Uterus (tissue), 4 donors: ENCODE measurements around the gene RAB7A. TPM values are rescaled to one million over a fixed set of nuclear protein-coding genes. Genes with fewer than 3 reads are reported as not detected.

ENCODE experiments used
- DNase-seq, 2 donors: peaks; one replicate each; pipeline ENCODE4 v3.0.0-alpha.2; 2019 to 2020
- H3K27ac ChIP-seq, 2 donors: fragments of 200-600 bp; sonication (generic); 1 replicate in 1 of 2; 2 replicates in 1 of 2; pipeline ENCODE4 v1.5.1; 2016 to 2018
- H3K27me3 ChIP-seq, 2 donors: fragments of 200-600 bp; sonication (generic); one replicate each; pipeline ENCODE4 v1.5.1; 2018 to 2019; ENCODE audit warnings: control low read depth in 1 of 2
- H3K36me3 ChIP-seq, 2 donors: fragments of 200-600 bp; sonication (generic); one replicate each; pipeline ENCODE4 v1.5.1; 2019; ENCODE audit warnings: control low read depth in 1 of 2
- H3K4me1 ChIP-seq, 2 donors: fragments of 200-600 bp; sonication (generic); one replicate each; pipeline ENCODE4 v1.5.1; 2018 to 2019; ENCODE audit warnings: control low read depth in 1 of 2
- H3K4me3 ChIP-seq, 2 donors: fragments of 200-600 bp; sonication (generic); 1 replicate in 1 of 2; 2 replicates in 1 of 2; pipeline ENCODE4 v1.5.1; 2018 to 2019; ENCODE audit warnings: mild to moderate bottlenecking in 1 of 2
- H3K9me3 ChIP-seq, 2 donors: fragments of 200-600 bp; sonication (generic); one replicate each; pipeline ENCODE4 v1.5.1; 2019; ENCODE audit warnings: control low read depth in 1 of 2
- CTCF ChIP-seq, 4 experiments: fragments of 200-600 bp in 2 of 4; fragments of 450-650 bp in 2 of 4; sonication (generic) in 2 of 4; IDR thresholded peaks; one replicate each; pipeline ENCODE4 v1.5.1; 2016 to 2019; ENCODE audit warnings: antibody characterized with exemption in 4 of 4, mild to moderate bottlenecking in 2 of 4, moderate library complexity in 1 of 4
- POLR2A ChIP-seq, 2 donors: fragments of 450-650 bp; IDR thresholded peaks; one replicate each; pipeline ENCODE4 v1.6.1; 2016; ENCODE audit warnings: antibody characterized with exemption in 2 of 2, mild to moderate bottlenecking in 1 of 2, moderate library complexity in 1 of 2
- intact Hi-C: fragments of 100-400 bp; cut with DNase I; formaldehyde crosslinking; loops from one replicate; pipeline ENCODE4 v1.15.1; 2023; ENCODE audit warnings: low total_unique reads
- total RNA-seq, 4 donors: library from RNA; depleted of rRNA in 3 of 4; stranded (reverse); fragments of >200 nt in 3 of 4; gene quantifications; one replicate each; pipeline versions ENCODE4 v1.1.0 to v1.2.4, GENCODE V29; 2014 to 2023
- donor health status: DM: yes; HTN: yes; CAD: no.

RAB7A gene
- total RNA-seq, 4 donors from 2014 or later: 32.8 to 224 (median 70.6) TPM

DNA sequence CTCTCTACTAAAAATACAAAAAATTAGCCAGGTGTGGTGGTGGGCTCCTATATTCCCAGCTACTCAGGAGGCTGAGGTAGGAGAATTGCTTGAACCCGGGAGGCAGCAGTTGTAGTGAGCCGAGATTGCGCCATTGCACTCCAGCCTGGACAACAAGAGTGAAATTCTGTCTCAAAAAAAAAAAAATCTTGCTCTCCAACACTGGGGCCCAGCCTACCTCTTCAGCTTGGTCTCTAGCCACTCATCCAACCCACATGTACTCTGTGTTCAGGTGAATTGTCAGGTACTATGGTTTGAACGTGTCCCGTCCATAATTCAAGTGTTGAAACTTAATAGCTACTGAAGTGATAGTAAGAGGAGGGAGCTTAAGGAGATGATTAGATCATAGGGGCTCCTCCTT, 22.4 kb upstream of the RAB7A start:
- no peak overlapping the region for H3K27ac ChIP-seq
- no peaks in the 10 kb centered on the region for H3K27me3 ChIP-seq
- DNase-seq: no peak
- H3K4me1 ChIP-seq: no peaks in the 10 kb centered on the region
- no peak overlapping the region for H3K4me3 ChIP-seq
- H3K9me3 ChIP-seq: no peaks in the 10 kb centered on the region
- TF ChIP-seq POLR2A (IDR thresholded peaks at IDR 0.05): no peak
- no peak for TF ChIP-seq CTCF (IDR thresholded peaks at IDR 0.05)
- intact Hi-C loops: no loop called here
- no peaks in the 10 kb centered on the region for H3K36me3 ChIP-seq

DNA sequence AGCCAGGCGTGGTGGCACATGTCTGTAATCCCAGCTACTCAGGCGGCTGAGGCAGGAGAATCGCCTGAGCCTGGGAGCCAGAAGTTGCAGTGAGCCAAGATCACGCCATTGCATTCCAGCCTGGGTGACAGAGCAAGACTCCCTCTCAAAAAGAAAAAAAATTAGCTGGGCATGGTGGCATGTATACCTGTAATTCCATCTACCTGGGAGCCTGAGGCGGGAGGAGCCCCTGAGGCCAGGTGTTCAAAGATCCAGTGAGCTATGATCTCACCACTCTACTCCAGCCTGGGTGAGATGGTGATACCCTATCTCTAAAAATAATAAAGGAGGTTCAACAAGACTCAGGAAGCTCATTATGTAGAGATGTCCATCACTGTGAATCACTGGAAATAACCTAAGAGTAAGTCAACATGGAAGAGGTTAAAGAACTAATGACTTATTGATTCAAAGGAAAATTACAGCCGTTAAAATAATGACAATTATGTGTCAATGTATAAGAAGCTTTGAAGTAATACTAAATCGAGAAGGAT, 19.8 kb upstream of the RAB7A start:
- no peaks in the 10 kb centered on the region for H3K27me3 ChIP-seq
- intact Hi-C loops: no loop called here
- no peak overlapping the region for H3K4me3 ChIP-seq

GRCh38 chr3:128707928-128708494, 18.0 kb upstream of the RAB7A start:
- Histone ChIP-seq H3K4me1 (no peaks in the 10 kb centered on the region), H3K36me3 (no peaks in the 10 kb centered on the region), H3K27ac (no peak overlapping the region), H3K9me3 (no peaks in the 10 kb centered on the region), H3K4me3 (no peak overlapping the region), H3K27me3 (no peaks in the 10 kb centered on the region)
- intact Hi-C loops: no loop called here
- TF ChIP-seq CTCF (IDR thresholded peaks at IDR 0.05): no peak
- no peak for TF ChIP-seq POLR2A (IDR thresholded peaks at IDR 0.05)
- no peak for DNase-seq

More for the DNA sequence above, 19.8 kb upstream of the RAB7A start:
- Histone ChIP-seq H3K27ac (no peak overlapping the region), H3K9me3 (no peaks in the 10 kb centered on the region), H3K4me1 (no peaks in the 10 kb centered on the region), H3K36me3 (no peaks in the 10 kb centered on the region)
- no peak for DNase-seq
- no peak for TF ChIP-seq POLR2A (IDR thresholded peaks at IDR 0.05)
- TF ChIP-seq CTCF (IDR thresholded peaks at IDR 0.05): no peak

- Histone ChIP-seq H3K4me1 (no peaks in the 10 kb centered on the region), H3K27ac (no peak overlapping the region), H3K9me3 (no peaks in the 10 kb centered on the region), H3K27me3 (no peaks in the 10 kb centered on the region), H3K4me3 (no peak overlapping the region), H3K36me3 (no peaks in the 10 kb centered on the region)
- TF ChIP-seq CTCF (IDR thresholded peaks at IDR 0.05) (no peak), POLR2A (IDR thresholded peaks at IDR 0.05) (no peak)
- DNase-seq: no peak
- intact Hi-C loops: no loop called here
Observed at GRCh38 chr3:128709038-128709437, 16.9 kb upstream of the RAB7A start.

- TF ChIP-seq POLR2A (IDR thresholded peaks at IDR 0.05) (no peak), CTCF (IDR thresholded peaks at IDR 0.05) (no peak)
- Histone ChIP-seq H3K27ac (no peak overlapping the region), H3K36me3 (no peaks in the 10 kb centered on the region), H3K4me1 (no peaks in the 10 kb centered on the region), H3K27me3 (no peaks in the 10 kb centered on the region), H3K9me3 (no peaks in the 10 kb centered on the region), H3K4me3 (no peak overlapping the region)
- no peak for DNase-seq
- intact Hi-C loops: no loop called here
Observed at GRCh38 chr3:128709506-128710210, 16.3 kb upstream of the RAB7A start.
